ENCODE data around the gene PCBP3. TPM values are rescaled to one million over a fixed set of nuclear protein-coding genes. Genes with fewer than 3 reads are reported as not detected.

The PCBP3 gene
- polyA plus RNA-seq, 1 donor (not counting 4 experiments of a cell fraction or from before 2014, with no cell fraction given) = 0.25 TPM

- dilution Hi-C loops (cut with MboI; ENCODE audit: extremely low pct_ligation_motif_present, low sequenced_read_pairs) = no loop called here
- FAIRE-seq = no peak
These were observed 289.5 kb downstream of the PCBP3 start for GRCh38 chr21:45932922-45933502.

DNA sequence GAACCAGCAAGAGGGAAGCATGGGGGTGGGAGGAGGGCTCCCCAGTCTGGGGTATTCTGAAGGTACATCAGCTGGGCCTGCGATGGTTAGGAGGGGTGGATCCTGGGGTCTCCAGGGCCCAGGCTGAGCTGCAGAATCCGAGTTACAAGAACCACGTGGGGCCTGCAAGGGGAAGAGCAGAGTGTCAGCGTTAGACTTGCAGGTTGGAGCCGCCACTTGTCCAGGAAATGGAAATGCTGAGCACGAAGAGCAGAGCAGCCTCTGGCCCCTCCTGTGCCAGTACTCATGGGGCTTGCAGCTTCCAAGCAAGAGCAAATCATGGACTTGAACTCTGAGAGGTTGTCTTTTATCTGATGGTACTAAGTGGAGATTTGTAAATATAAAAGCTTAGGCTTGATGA lies 290.6 kb downstream of the PCBP3 start:
- Histone ChIP-seq H3K9ac (ENCODE audit: control insufficient read depth, extremely low read depth, insufficient read depth, low read length) (no peak overlapping the region), H4K20me1 (ENCODE audit: control insufficient read depth, extremely low read depth, insufficient read depth, low read length) (no peaks in the 10 kb centered on the region), H3K4me1 (ENCODE audit: control insufficient read depth, extremely low read depth, insufficient read depth, low read length) (no peaks in the 10 kb centered on the region), H3K9me1 (ENCODE audit: control insufficient read depth, extremely low read depth, insufficient read depth, low read length) (no peaks in the 10 kb centered on the region), H3K9me3 (ENCODE audit: control insufficient read depth, low read depth, low read length) (peaks cover 8% of the 10 kb centered on the region), H3K4me3 (ENCODE audit: control insufficient read depth in 2 of 3, extremely low read depth in 1 of 3, insufficient read depth in 2 of 3, low read depth in 1 of 3, low read length in 3 of 3) (no peak overlapping the region), H3K27me3 (ENCODE audit: control insufficient read depth, extremely low read depth, insufficient read depth, low read length) (peaks cover 7% of the 10 kb centered on the region), H2AFZ (ENCODE audit: control insufficient read depth, low read length) (no peak overlapping the region), H3K27ac (ENCODE audit: control insufficient read depth, insufficient read depth, low read length) (no peak overlapping the region), H3K4me2 (ENCODE audit: control insufficient read depth, extremely low read depth, insufficient read depth, low read depth, low read length) (no peak overlapping the region), H3K36me3 (ENCODE audit: control insufficient read depth in 2 of 2, extremely low read depth in 1 of 2, insufficient read depth in 2 of 2, low read length in 2 of 2) (no peaks in the 10 kb centered on the region), H3K79me2 (ENCODE audit: control insufficient read depth, insufficient read depth, low read length) (no peaks in the 10 kb centered on the region)
- FAIRE-seq = no peak
- dilution Hi-C loops (cut with MboI; ENCODE audit: extremely low pct_ligation_motif_present, low sequenced_read_pairs) = no loop called here
- DNase-seq (ENCODE audit: low read depth, low spot score) = no peak
- no peak for TF ChIP-seq CTCF (optimal IDR thresholded peaks at IDR 0.05 in 1 of 3, IDR thresholded peaks at IDR 0.05 in 1 of 3, conservative IDR thresholded peaks at IDR 0.05 in 1 of 3; ENCODE audit: extremely low read depth in 1 of 3, insufficient read depth in 2 of 3, low read length in 3 of 3)
- TF ChIP-seq EZH2 (IDR thresholded peaks at IDR 0.05; ENCODE audit: low read length) = no peak

More at GRCh38 chr21:45932922-45933502, 289.5 kb downstream of the PCBP3 start:
- Histone ChIP-seq H2AFZ (ENCODE audit: control insufficient read depth, low read length) (no peak overlapping the region), H3K9me1 (ENCODE audit: control insufficient read depth, extremely low read depth, insufficient read depth, low read length) (no peaks in the 10 kb centered on the region), H3K36me3 (ENCODE audit: control insufficient read depth in 2 of 2, extremely low read depth in 1 of 2, insufficient read depth in 2 of 2, low read length in 2 of 2) (no peaks in the 10 kb centered on the region), H3K27me3 (ENCODE audit: control insufficient read depth, extremely low read depth, insufficient read depth, low read length) (peaks cover 7% of the 10 kb centered on the region), H3K9me3 (ENCODE audit: control insufficient read depth, low read depth, low read length) (peaks cover 8% of the 10 kb centered on the region), H3K4me2 (ENCODE audit: control insufficient read depth, extremely low read depth, insufficient read depth, low read depth, low read length) (no peak overlapping the region), H3K9ac (ENCODE audit: control insufficient read depth, extremely low read depth, insufficient read depth, low read length) (no peak overlapping the region), H4K20me1 (ENCODE audit: control insufficient read depth, extremely low read depth, insufficient read depth, low read length) (no peaks in the 10 kb centered on the region), H3K79me2 (ENCODE audit: control insufficient read depth, insufficient read depth, low read length) (no peaks in the 10 kb centered on the region), H3K4me1 (ENCODE audit: control insufficient read depth, extremely low read depth, insufficient read depth, low read length) (no peaks in the 10 kb centered on the region), H3K27ac (ENCODE audit: control insufficient read depth, insufficient read depth, low read length) (no peak overlapping the region), H3K4me3 (ENCODE audit: control insufficient read depth in 2 of 3, extremely low read depth in 1 of 3, insufficient read depth in 2 of 3, low read depth in 1 of 3, low read length in 3 of 3) (no peak overlapping the region)
- no peak for TF ChIP-seq EZH2 (IDR thresholded peaks at IDR 0.05; ENCODE audit: low read length)
- TF ChIP-seq CTCF (optimal IDR thresholded peaks at IDR 0.05 in 1 of 3, IDR thresholded peaks at IDR 0.05 in 1 of 3, conservative IDR thresholded peaks at IDR 0.05 in 1 of 3; ENCODE audit: extremely low read depth in 1 of 3, insufficient read depth in 2 of 3, low read length in 3 of 3) = no peak
- DNase-seq (ENCODE audit: low read depth, low spot score) = no peak
